ENCODE data around the gene SETD4.

- TF ChIP-seq POLR2A (IDR thresholded peaks at IDR 0.05): no peak
- TF ChIP-seq, protein P1, sequence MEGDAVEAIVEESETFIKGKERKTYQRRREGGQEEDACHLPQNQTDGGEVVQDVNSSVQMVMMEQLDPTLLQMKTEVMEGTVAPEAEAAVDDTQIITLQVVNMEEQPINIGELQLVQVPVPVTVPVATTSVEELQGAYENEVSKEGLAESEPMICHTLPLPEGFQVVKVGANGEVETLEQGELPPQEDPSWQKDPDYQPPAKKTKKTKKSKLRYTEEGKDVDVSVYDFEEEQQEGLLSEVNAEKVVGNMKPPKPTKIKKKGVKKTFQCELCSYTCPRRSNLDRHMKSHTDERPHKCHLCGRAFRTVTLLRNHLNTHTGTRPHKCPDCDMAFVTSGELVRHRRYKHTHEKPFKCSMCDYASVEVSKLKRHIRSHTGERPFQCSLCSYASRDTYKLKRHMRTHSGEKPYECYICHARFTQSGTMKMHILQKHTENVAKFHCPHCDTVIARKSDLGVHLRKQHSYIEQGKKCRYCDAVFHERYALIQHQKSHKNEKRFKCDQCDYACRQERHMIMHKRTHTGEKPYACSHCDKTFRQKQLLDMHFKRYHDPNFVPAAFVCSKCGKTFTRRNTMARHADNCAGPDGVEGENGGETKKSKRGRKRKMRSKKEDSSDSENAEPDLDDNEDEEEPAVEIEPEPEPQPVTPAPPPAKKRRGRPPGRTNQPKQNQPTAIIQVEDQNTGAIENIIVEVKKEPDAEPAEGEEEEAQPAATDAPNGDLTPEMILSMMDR (IDR thresholded peaks at IDR 0.05): no peak
Observed at GRCh38 chr21:36048357-36048756, 12.0 kb downstream of the SETD4 start.

Measured in right lobe of liver (tissue), 4 donors.